ENCODE measurements around the gene AJM1.
"Not testable (repeated sequence)": the region's sequence is repeated elsewhere in the genome, so short reads cannot be mapped to it uniquely, and the experiment has no call there.

Gene AJM1

GRCh38 chr9:136867480-136867879 lies 25.2 kb downstream of the AJM1 start:
- no peaks in the 10 kb centered on the region for H3K27me3 ChIP-seq (ENCODE audit: control insufficient read depth, low read length)
- no peak overlapping the region for H3K4me2 ChIP-seq (ENCODE audit: low read length)
- H3K9me3 ChIP-seq (ENCODE audit: control insufficient read depth, insufficient read depth, low read length): peaks cover 5% of the 10 kb centered on the region
- H3K79me2 ChIP-seq (ENCODE audit: control insufficient read depth, low read length): peaks cover 24% of the 10 kb centered on the region
- no peaks in the 10 kb centered on the region for H4K20me1 ChIP-seq (ENCODE audit: control insufficient read depth, insufficient read depth, low read depth, low read length)
- H3K9me2 ChIP-seq (replicated peaks; ENCODE audit: control insufficient read depth, low read length): no peaks in the 10 kb centered on the region
- TF ChIP-seq EZH2phosphoT487 (IDR thresholded peaks at IDR 0.05; ENCODE audit: borderline replicate concordance, low read length): no peak
- no peak for TF ChIP-seq CTCF (IDR thresholded peaks at IDR 0.05; ENCODE audit: low read depth, low read length, poor library complexity, severe bottlenecking)
- H3K4me1 ChIP-seq (ENCODE audit: control insufficient read depth, low read length): peaks cover 15% of the 10 kb centered on the region
- H3K4me3 ChIP-seq (ENCODE audit: low read length): no peak overlapping the region
- H3F3A ChIP-seq (ENCODE audit: control insufficient read depth, insufficient read depth): no peaks in the 10 kb centered on the region; the same call in 1 of the 2 replicates
- peaks cover 18% of the 10 kb centered on the region for H3K36me3 ChIP-seq (ENCODE audit: control insufficient read depth, low read length)
- no peak overlapping the region for H3K27ac ChIP-seq (ENCODE audit: low read depth, low read length)

- Histone ChIP-seq H4K20me1 (ENCODE audit: control insufficient read depth, insufficient read depth, low read depth, low read length) (no peaks in the 10 kb centered on the region), H3F3A (ENCODE audit: control insufficient read depth, insufficient read depth) (no peaks in the 10 kb centered on the region; the same call in 1 of the 2 replicates), H3K27me3 (ENCODE audit: control insufficient read depth, low read length) (no peaks in the 10 kb centered on the region), H3K36me3 (ENCODE audit: control insufficient read depth, low read length) (peaks cover 13% of the 10 kb centered on the region), H3K27ac (ENCODE audit: low read depth, low read length) (no peak overlapping the region), H3K4me3 (ENCODE audit: low read length) (no peak overlapping the region), H3K4me2 (ENCODE audit: low read length) (no peak overlapping the region), H3K9me3 (ENCODE audit: control insufficient read depth, insufficient read depth, low read length) (peaks cover 8% of the 10 kb centered on the region), H3K79me2 (ENCODE audit: control insufficient read depth, low read length) (peaks cover 24% of the 10 kb centered on the region), H3K4me1 (ENCODE audit: control insufficient read depth, low read length) (peaks cover 15% of the 10 kb centered on the region), H3K9me2 (replicated peaks; ENCODE audit: control insufficient read depth, low read length) (no peaks in the 10 kb centered on the region)
- TF ChIP-seq EZH2phosphoT487 (IDR thresholded peaks at IDR 0.05; ENCODE audit: borderline replicate concordance, low read length): no peak
- TF ChIP-seq CTCF (IDR thresholded peaks at IDR 0.05; ENCODE audit: low read depth, low read length, poor library complexity, severe bottlenecking): no peak
These were observed 25.6 kb downstream of the AJM1 start for GRCh38 chr9:136867917-136868316.

GRCh38 chr9:136868644-136869043 lies 26.4 kb downstream of the AJM1 start:
- Histone ChIP-seq H3K9me3 (ENCODE audit: control insufficient read depth, insufficient read depth, low read length) (peaks cover 8% of the 10 kb centered on the region), H3K27me3 (ENCODE audit: control insufficient read depth, low read length) (no peaks in the 10 kb centered on the region)

GRCh38 chr9:136869611-136870010 lies 27.3 kb downstream of the AJM1 start:
- Histone ChIP-seq H3K4me1 (ENCODE audit: control insufficient read depth, low read length) (peaks cover 15% of the 10 kb centered on the region), H3K79me2 (ENCODE audit: control insufficient read depth, low read length) (peaks cover 21% of the 10 kb centered on the region)
- not testable (repeated sequence) for H4K20me1 ChIP-seq (ENCODE audit: control insufficient read depth, insufficient read depth, low read depth, low read length); H3K4me3 ChIP-seq (ENCODE audit: low read length); H3K27ac ChIP-seq (ENCODE audit: low read depth, low read length); H3F3A ChIP-seq (ENCODE audit: control insufficient read depth, insufficient read depth); H3K4me2 ChIP-seq (ENCODE audit: low read length); H3K9me2 ChIP-seq (replicated peaks; ENCODE audit: control insufficient read depth, low read length); H3K9me3 ChIP-seq (ENCODE audit: control insufficient read depth, insufficient read depth, low read length); H3K36me3 ChIP-seq (ENCODE audit: control insufficient read depth, low read length); H3K27me3 ChIP-seq (ENCODE audit: control insufficient read depth, low read length)

More at GRCh38 chr9:136868644-136869043, 26.4 kb downstream of the AJM1 start:
- H3K79me2 ChIP-seq (ENCODE audit: control insufficient read depth, low read length): peaks cover 24% of the 10 kb centered on the region
- H3K4me2 ChIP-seq (ENCODE audit: low read length): no peak overlapping the region
- TF ChIP-seq EZH2phosphoT487 (IDR thresholded peaks at IDR 0.05; ENCODE audit: borderline replicate concordance, low read length) (no peak), CTCF (IDR thresholded peaks at IDR 0.05; ENCODE audit: low read depth, low read length, poor library complexity, severe bottlenecking) (no peak)
- H4K20me1 ChIP-seq (ENCODE audit: control insufficient read depth, insufficient read depth, low read depth, low read length): no peaks in the 10 kb centered on the region
- peaks cover 6% of the 10 kb centered on the region for H3K36me3 ChIP-seq (ENCODE audit: control insufficient read depth, low read length)
- no peak overlapping the region for H3K4me3 ChIP-seq (ENCODE audit: low read length)
- peaks cover 15% of the 10 kb centered on the region for H3K4me1 ChIP-seq (ENCODE audit: control insufficient read depth, low read length)
- H3K9me2 ChIP-seq (replicated peaks; ENCODE audit: control insufficient read depth, low read length): no peaks in the 10 kb centered on the region
- H3F3A ChIP-seq (ENCODE audit: control insufficient read depth, insufficient read depth): no peaks in the 10 kb centered on the region; the same call in 1 of the 2 replicates
- H3K27ac ChIP-seq (ENCODE audit: low read depth, low read length): no peak overlapping the region
